GM12892 (cell line): ENCODE measurements around the gene CYP4A22.

Experiments used
- POLR2A ChIP-seq: IDR thresholded peaks from 2 replicates; pipeline ENCODE4 v1.6.1; 2011; ENCODE audit warnings: low read depth, low read length, control low read depth
- POLR2AphosphoS5 ChIP-seq: IDR thresholded peaks from 2 replicates; pipeline ENCODE4 v1.6.1; 2011; ENCODE audit warnings: low read depth, low read length, control low read depth
- TAF1 ChIP-seq: IDR thresholded peaks from 2 replicates; pipeline ENCODE4 v1.6.1; 2011; ENCODE audit warnings: low read depth, mild to moderate bottlenecking, control low read depth, low read length, borderline replicate concordance

- TF ChIP-seq POLR2AphosphoS5 (no peak), POLR2A (no peak), TAF1 (no peak)
Measured at GRCh38 chr1:47183308-47184089, 46.3 kb downstream of the CYP4A22 start.
